K562 (cell line): ENCODE results near the gene KLHL30. TPM values are rescaled to one million over a fixed set of nuclear protein-coding genes. Genes with fewer than 3 reads are reported as not detected.

Experiments
- ATAC-seq: fragments of 200-7000 bp; cut with Tn5 transposase; 3 replicates; pipeline ENCODE4 v1.9.1; 2020; ENCODE audit warnings: moderate library complexity
- BruUV-seq: library from RNA; stranded (reverse); fragments of 400-500 nt; replicated peaks from 2 replicates; lab custom pipeline; 2021; lab: Mats Ljungman, UMichigan
- CTCF ChIA-PET: fragments of 300-600 bp; formaldehyde crosslinking; extraction: SDS; loops from one replicate; lab custom pipeline; 2021; ENCODE audit warnings: low intra/inter-chr PET ratio; lab: Yijun Ruan, JAX
- POLR2A ChIA-PET: fragments of 300-600, 350-650 bp; sonication (Branson Sonifier 250); formaldehyde crosslinking; extraction: SDS; loops from one replicate; lab custom pipeline; 2021; ENCODE audit warnings: antibody characterized with exemption, inconsistent platforms; lab: Yijun Ruan, JAX
- DNase-seq, 4 experiments: peaks; one replicate each; pipeline versions ENCODE4 v3.0.0 to v3.0.0-alpha.2; 2011 to 2018; ENCODE audit warnings: low spot score in 3 of 4, mixed read lengths in 3 of 4; ENCODE audit errors: extremely low read depth in 1 of 4
- FAIRE-seq: peaks from 2 replicates; lab custom pipeline; 2011; peaks lifted over from hg19 to GRCh38; lab: Jason Lieb, UNC
- H2AFZ ChIP-seq: 2 replicates; pipeline ENCODE4 v1.6.0; 2011; ENCODE audit warnings: low read depth, low read length, control low read depth, inconsistent platforms
- H3K27ac ChIP-seq: fragments of 200-600 bp; 3 replicates; pipeline ENCODE4 v1.8.0; 2011; ENCODE audit warnings: low read depth, mild to moderate bottlenecking, control low read depth, inconsistent platforms, low read length, moderate library complexity, mixed read lengths; ENCODE audit errors: extremely low read depth
- H3K27me3 ChIP-seq, 2 experiments: fragments of 300-600 bp in 1 of 2; 2 replicates in 1 of 2; 3 replicates in 1 of 2; pipeline versions ENCODE4 v1.6.0 to v1.8.0; 2011; ENCODE audit warnings: inconsistent platforms in 2 of 2, low read length in 2 of 2, mild to moderate bottlenecking in 1 of 2, mixed read lengths in 1 of 2, moderate library complexity in 1 of 2; ENCODE audit not compliant: control insufficient read depth in 2 of 2, insufficient read depth in 2 of 2
- H3K36me3 ChIP-seq: fragments of 300-600 bp; 3 replicates; pipeline ENCODE4 v1.8.0; 2011; ENCODE audit warnings: mild to moderate bottlenecking, low read length, inconsistent platforms; ENCODE audit not compliant: control insufficient read depth, insufficient read depth
- H3K4me1 ChIP-seq, 2 experiments: fragments of 200-600 bp in 1 of 2; replicated peaks in 1 of 2; 2 replicates in 1 of 2; 3 replicates in 1 of 2; pipeline versions ENCODE4 v1.5.1 to v1.8.0; 2011; ENCODE audit warnings: inconsistent platforms in 2 of 2, low read length in 2 of 2, mild to moderate bottlenecking in 1 of 2, mixed read lengths in 1 of 2, moderate library complexity in 1 of 2; ENCODE audit not compliant: control insufficient read depth in 2 of 2, insufficient read depth in 2 of 2
- H3K4me2 ChIP-seq: 2 replicates; pipeline ENCODE4 v1.6.1; 2011; ENCODE audit warnings: low read length, control low read depth, inconsistent platforms, mixed read lengths; ENCODE audit not compliant: insufficient read depth
- H3K4me3 ChIP-seq: fragments of 200-600 bp; sonication (generic), shearing (Covaris generic); 2 replicates; pipeline ENCODE4 v1.5.1; 2016; ENCODE audit warnings: control low read depth, inconsistent platforms
- H3K79me2 ChIP-seq: fragments of 200-600 bp; 3 replicates; pipeline ENCODE4 v1.8.0; 2011; ENCODE audit warnings: low read length, inconsistent platforms; ENCODE audit not compliant: control insufficient read depth, insufficient read depth
- H3K9ac ChIP-seq, 2 experiments: 2 replicates each; pipeline versions ENCODE4 v1.6.0 to v1.6.1; 2011; ENCODE audit warnings: low read depth in 2 of 2, low read length in 2 of 2, control low read depth in 1 of 2, inconsistent platforms in 1 of 2, mild to moderate bottlenecking in 1 of 2, mixed read lengths in 1 of 2; ENCODE audit not compliant: insufficient read depth in 1 of 2
- H3K9me1 ChIP-seq: one replicate; pipeline ENCODE4 v1.6.0; 2011; ENCODE audit warnings: inconsistent platforms, mild to moderate bottlenecking, low read length, moderate library complexity; ENCODE audit not compliant: control insufficient read depth, insufficient read depth
- H3K9me3 ChIP-seq: replicated peaks from 2 replicates; pipeline ENCODE4 v1.5.1; 2011; ENCODE audit warnings: low read depth, low read length, inconsistent platforms; ENCODE audit not compliant: control insufficient read depth, insufficient read depth
- H4K20me1 ChIP-seq: replicated peaks from 2 replicates; pipeline ENCODE4 v1.6.1; 2011; ENCODE audit warnings: low read length, inconsistent platforms, mixed read lengths; ENCODE audit not compliant: control insufficient read depth, insufficient read depth
- KLF6 ChIP-seq: fragments of 250-450 bp; sonication (Bioruptor Pico); IDR thresholded peaks from 2 replicates; pipeline ENCODE4 v1.4.0; 2020; ENCODE audit warnings: mild to moderate bottlenecking, moderate library complexity, borderline replicate concordance
- POLR2G ChIP-seq: fragments of 200-400 bp; formaldehyde crosslinking; IDR thresholded peaks from 2 replicates; pipeline ENCODE4 v1.6.1; 2017; ENCODE audit warnings: low read depth, mild to moderate bottlenecking, antibody characterized with exemption, low read length, moderate library complexity
- ZNF449 ChIP-seq: fragments of 250-450 bp; sonication (Bioruptor Pico); IDR thresholded peaks from 2 replicates; pipeline ENCODE4 v1.8.0; 2022; ENCODE audit warnings: moderate library complexity, mild to moderate bottlenecking, inconsistent platforms
- WGBS: fragments of 100-300 bp; shearing (Covaris generic); methylation state at CpG from one replicate; pipeline ENCODE4 v1.1.6; 2016; ENCODE audit warnings: low coverage, mixed read lengths; ENCODE audit not compliant: insufficient coverage; ENCODE audit errors: missing lambda C conversion rate; 5-methylcytosine and 5-hydroxymethylcytosine counted together
- in situ Hi-C: fragments of 300-500 bp; cut with MboI; formaldehyde crosslinking; loops from 4 replicates; pipeline ENCODE4 v1.15.0; 2018; ENCODE audit warnings: inconsistent platforms, mixed read lengths
- intact Hi-C: fragments of 100-400 bp; cut with micrococcal nuclease; formaldehyde crosslinking; loops from 2 replicates; pipeline ENCODE4 v1.14.2; 2022
- polyA plus RNA-seq, 8 experiments: library from polyadenylated mRNA; depleted of rRNA in 4 of 8; stranded (reverse) in 5 of 8; unstranded in 3 of 8; fragments of >200 nt; fragmentation: Nextera tagmentation in 2 of 8; fragmentation: Illumina TruSeq in 1 of 8; extraction: Ambion mirVana in 2 of 8; extraction: Trizol in 1 of 8; gene quantifications; 2 replicates each; pipeline versions ENCODE4 v1.2.1 to v1.2.3, GENCODE V29; 2011 to 2014; ENCODE audit warnings: inconsistent platforms in 1 of 8, missing spikeins in 1 of 8
- total RNA-seq, 7 experiments: library from RNA; depleted of rRNA in 6 of 7; stranded (reverse); fragments of >200 nt in 6 of 7; fragmentation: Illumina TruSeq in 2 of 7; extraction: Trizol in 2 of 7; gene quantifications; 2 replicates each; pipeline versions ENCODE4 v1.2.1 to v1.2.3, GENCODE V29; 2011 to 2021; ENCODE audit warnings: low replicate concordance in 1 of 7

The KLHL30 gene
- total and polyA plus RNA-seq, 9 of the 15 experiments (the other 6 are each of a cell fraction or from before 2014, with no cell fraction given): 0.04 TPM; not detected in 8

GRCh38 chr2:238097201-238097987 lies 41.1 kb upstream of the KLHL30 start:
- H2AFZ ChIP-seq: no peak overlapping the region
- H3K4me3 ChIP-seq: no peak overlapping the region
- H4K20me1 ChIP-seq: no peaks in the 10 kb centered on the region
- H3K4me1 ChIP-seq: peaks cover 6 to 43% of the 10 kb centered on the region in 2 experiments; a peak in 3 of 5 replicates
- CTCF ChIA-PET: interaction anchor here (0.7 kb wide), 1 partner anchor 105 kb away, joined by 5 read pairs; no protein-coding TSS in a partner anchor
- H3K4me2 ChIP-seq: no peak overlapping the region
- POLR2A ChIA-PET: interaction anchor here (1.4 kb wide), 1 partner anchor 10 kb away, joined by 6 read pairs; no protein-coding TSS in a partner anchor
- no peaks in the 10 kb centered on the region for H3K79me2 ChIP-seq
- no peak for FAIRE-seq
- no peak overlapping the region for H3K27ac ChIP-seq
- H3K9me3 ChIP-seq: no peaks in the 10 kb centered on the region
- BruUV-seq: no TSS peak
- 84% methylated on average over 7 of the region's 19 CpGs for WGBS
- peak overlapping the region in 1 of 2 experiments; percentile 75; a peak in 2 of 4 replicates for H3K9ac ChIP-seq
- peaks cover 3% of the 10 kb centered on the region for H3K9me1 ChIP-seq
- peaks cover 8% of the 10 kb centered on the region; the same call in 2 of the 3 replicates for H3K36me3 ChIP-seq
- no peaks in the 10 kb centered on the region for H3K27me3 ChIP-seq
- DNase-seq: no peak
- no peak for ATAC-seq
- TF ChIP-seq ZNF449 (CRISPR knock-in tag) (no peak), POLR2G (peak; percentile 6; the same call in 1 of the 2 replicates), KLF6 (CRISPR knock-in tag) (no peak)
- in situ Hi-C loops (no loop called here), intact Hi-C loops (no loop called here)
